Measurements from ENCODE around the gene COQ8A.
A peak's percentile ranks its signal among the peaks of the same experiment; 100 is the strongest.
"Not testable (repeated sequence)": the region's sequence is repeated elsewhere in the genome, so short reads cannot be mapped to it uniquely, and the experiment has no call there.

COQ8A gene

GRCh38 chr1:226985839-226986463 is 45.9 kb downstream of the COQ8A start:
- DNase-seq = no peak

GRCh38 chr1:226986496-226987178 is 46.5 kb downstream of the COQ8A start:
- DNase-seq = no peak

- DNase-seq = no peak
These were observed 47.1 kb downstream of the COQ8A start for GRCh38 chr1:226987179-226987536.

- no peak for DNase-seq
These were observed 47.7 kb downstream of the COQ8A start for GRCh38 chr1:226987623-226988333.

- no peak for DNase-seq
These were observed 48.2 kb downstream of the COQ8A start for GRCh38 chr1:226988334-226988666.

- no peak for DNase-seq
These were observed 49.2 kb downstream of the COQ8A start for GRCh38 chr1:226989085-226989920.

- DNase-seq = peak; percentile 39
These were observed 50.1 kb downstream of the COQ8A start for GRCh38 chr1:226990133-226990716.

GRCh38 chr1:226991920-226992319 is 51.8 kb downstream of the COQ8A start:
- no peak for DNase-seq

GRCh38 chr1:226993814-226994585 is 53.9 kb downstream of the COQ8A start:
- no peak for DNase-seq

GRCh38 chr1:226994586-226995364 is 54.7 kb downstream of the COQ8A start:
- no peak for DNase-seq

- no peak for DNase-seq
These were observed 55.6 kb downstream of the COQ8A start for GRCh38 chr1:226995365-226996332.

GRCh38 chr1:226999579-226999978 is 59.5 kb downstream of the COQ8A start:
- not testable (repeated sequence) for DNase-seq

GRCh38 chr1:227002531-227003049 is 62.5 kb downstream of the COQ8A start:
- no peak for DNase-seq

- no peak for DNase-seq
These were observed 63.1 kb downstream of the COQ8A start for GRCh38 chr1:227003165-227003564.

- no peak for DNase-seq
These were observed 64.7 kb downstream of the COQ8A start for GRCh38 chr1:227004796-227005195.

GRCh38 chr1:227006226-227006796 is 66.2 kb downstream of the COQ8A start:
- no peak for DNase-seq

- DNase-seq = no peak
These were observed 69.8 kb downstream of the COQ8A start for GRCh38 chr1:227009937-227010336.

- no peak for DNase-seq
These were observed 70.6 kb downstream of the COQ8A start for GRCh38 chr1:227010645-227011044.

GRCh38 chr1:227016990-227017389 is 76.9 kb downstream of the COQ8A start:
- no peak for DNase-seq

GRCh38 chr1:227032396-227032795 is 92.3 kb downstream of the COQ8A start:
- DNase-seq = no peak
